GM21390 (cell line): Measurements from ENCODE around the gene HLA-A.
"Not testable (repeated sequence)": the region's sequence is repeated elsewhere in the genome, so short reads cannot be mapped to it uniquely, and the experiment has no call there.

ENCODE experiments used
- ATAC-seq: cut with Tn5 transposase; IDR thresholded peaks from one replicate; pipeline ENCODE4 v1.9.1; 2021; ENCODE audit not compliant: unreplicated experiment

Gene HLA-A

DNA sequence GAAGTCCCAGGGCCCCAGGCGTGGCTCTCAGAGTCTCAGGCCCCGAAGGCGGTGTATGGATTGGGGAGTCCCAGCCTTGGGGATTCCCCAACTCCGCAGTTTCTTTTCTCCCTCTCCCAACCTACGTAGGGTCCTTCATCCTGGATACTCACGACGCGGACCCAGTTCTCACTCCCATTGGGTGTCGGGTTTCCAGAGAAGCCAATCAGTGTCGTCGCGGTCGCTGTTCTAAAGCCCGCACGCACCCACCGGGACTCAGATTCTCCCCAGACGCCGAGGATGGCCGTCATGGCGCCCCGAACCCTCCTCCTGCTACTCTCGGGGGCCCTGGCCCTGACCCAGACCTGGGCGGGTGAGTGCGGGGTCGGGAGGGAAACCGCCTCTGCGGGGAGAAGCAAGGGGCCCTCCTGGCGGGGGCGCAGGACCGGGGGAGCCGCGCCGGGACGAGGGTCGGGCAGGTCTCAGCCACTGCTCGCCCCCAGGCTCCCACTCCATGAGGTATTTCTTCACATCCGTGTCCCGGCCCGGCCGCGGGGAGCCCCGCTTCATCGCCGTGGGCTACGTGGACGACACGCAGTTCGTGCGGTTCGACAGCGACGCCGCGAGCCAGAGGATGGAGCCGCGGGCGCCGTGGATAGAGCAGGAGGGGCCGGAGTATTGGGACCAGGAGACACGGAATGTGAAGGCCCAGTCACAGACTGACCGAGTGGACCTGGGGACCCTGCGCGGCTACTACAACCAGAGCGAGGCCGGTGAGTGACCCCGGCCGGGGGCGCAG, at the start of gene HLA-A:
Gene HLA-A, plus strand, starts transcription at position 258 of the 778 bp plus-strand sequence. Its CDS starts 22 bp downstream, at position 280.
- ATAC-seq: peak; percentile 92

- no peak for ATAC-seq
Measured at GRCh38 chr6:29892696-29893095, 49.6 kb upstream of the HLA-A start.

DNA sequence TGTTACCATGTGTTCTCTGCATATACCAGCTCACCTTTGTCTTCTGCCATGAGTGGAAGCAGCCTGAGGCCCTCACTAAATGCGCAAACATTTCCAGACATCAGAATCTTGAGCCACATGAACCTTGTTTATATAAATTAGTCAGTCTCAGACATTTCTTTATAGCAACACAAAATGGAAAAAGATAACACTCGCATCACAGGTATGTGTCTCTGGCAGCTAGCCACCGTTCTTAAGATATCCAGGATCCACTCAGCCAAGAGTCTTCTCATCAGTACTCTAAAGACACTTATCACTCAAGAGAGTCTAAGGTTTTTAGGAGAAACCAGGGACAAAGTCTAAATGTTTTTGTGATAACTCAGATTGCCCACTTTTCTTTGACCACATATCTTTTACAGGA, 43.1 kb upstream of the HLA-A start:
- ATAC-seq: no peak

GRCh38 chr6:29905286-29905685, 37.0 kb upstream of the HLA-A start:
- ATAC-seq: no peak

- no peak for ATAC-seq
Measured at GRCh38 chr6:29907637-29908340, 34.5 kb upstream of the HLA-A start.

DNA sequence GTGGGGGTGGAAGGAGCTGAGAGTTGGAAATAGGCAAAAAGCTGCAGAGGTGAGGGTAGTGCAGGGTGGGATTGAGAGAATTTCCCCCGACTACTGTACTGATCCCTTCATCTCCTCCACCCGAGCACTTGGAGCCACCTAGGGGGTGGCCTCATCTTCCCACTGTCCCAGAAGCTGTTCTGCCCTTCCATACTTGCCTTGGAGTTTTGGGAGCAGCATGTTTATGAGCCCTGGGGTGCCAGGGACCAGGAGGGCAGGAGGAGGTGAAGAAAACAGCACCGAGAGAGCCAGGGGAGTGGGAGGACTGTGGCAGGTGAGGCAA, 34.0 kb upstream of the HLA-A start:
- no peak for ATAC-seq

- ATAC-seq: no peak
Measured at GRCh38 chr6:29908710-29909109, 33.6 kb upstream of the HLA-A start.

- no peak for ATAC-seq
Measured at GRCh38 chr6:29909985-29910384, 32.3 kb upstream of the HLA-A start.

- no peak for ATAC-seq
Measured at GRCh38 chr6:29912840-29913239, 29.5 kb upstream of the HLA-A start.

DNA sequence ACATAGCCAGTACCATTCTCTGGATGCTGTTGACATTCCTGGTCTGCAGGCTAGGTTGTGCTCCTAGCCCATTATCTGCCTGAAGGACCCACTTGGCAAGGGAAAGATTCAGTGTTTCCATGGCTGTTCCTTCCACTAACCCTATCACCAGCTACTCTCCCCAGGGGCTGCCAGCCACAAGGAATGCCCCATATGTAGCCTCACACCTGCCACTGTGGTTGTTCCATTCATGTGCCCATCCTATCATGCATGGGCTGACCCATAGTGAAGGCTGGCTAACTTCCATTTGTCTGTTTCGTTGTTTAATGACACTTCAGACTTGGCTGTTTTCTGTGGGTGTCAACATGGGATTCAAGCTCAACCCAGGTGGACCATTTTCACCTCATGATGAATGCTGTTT, 25.6 kb upstream of the HLA-A start:
- no peak for ATAC-seq

- ATAC-seq: no peak
Measured at GRCh38 chr6:29917857-29918256, 24.5 kb upstream of the HLA-A start.

DNA sequence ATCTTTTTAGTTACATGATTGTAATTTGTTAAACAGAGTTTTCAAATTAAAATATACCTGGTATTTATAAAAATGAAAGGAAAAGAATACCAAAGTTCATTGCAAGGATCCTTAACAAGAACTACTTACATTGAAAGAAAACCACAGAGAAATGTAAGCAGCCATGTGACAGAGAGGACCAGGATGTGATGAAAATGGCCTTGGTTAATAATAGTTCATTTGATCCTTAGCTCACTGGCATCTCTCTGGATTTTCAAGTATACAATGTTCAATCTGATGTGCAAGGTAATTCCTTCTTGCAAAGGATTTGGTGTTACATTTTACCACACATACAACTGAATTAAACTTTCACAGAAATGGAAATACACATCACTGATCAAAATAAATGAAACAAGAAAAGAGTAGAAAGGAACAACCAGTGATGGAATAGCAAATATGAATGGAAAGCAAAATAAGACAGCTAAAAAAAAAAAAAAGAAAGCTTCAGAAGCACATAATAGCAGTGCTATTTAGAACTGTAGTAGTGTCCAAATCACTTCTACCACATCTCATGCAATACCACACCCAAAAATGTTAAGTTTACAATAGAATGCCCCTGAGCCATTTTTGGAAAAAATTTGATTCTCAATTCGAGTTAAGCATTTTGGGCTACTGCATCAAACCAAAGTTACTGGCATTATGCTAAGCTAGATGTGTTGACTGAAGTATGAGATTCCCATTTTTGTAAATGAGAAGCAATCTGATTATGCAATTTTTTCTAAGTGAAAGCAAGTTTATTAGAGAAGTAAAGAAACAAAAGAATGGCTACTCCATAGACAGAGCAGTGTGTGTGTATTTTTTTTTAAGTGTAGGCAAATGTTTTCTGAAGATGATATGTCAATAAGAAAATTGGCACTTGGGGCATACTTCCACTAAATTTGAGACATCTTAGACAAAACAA, 22.6 kb upstream of the HLA-A start:
- no peak for ATAC-seq

DNA sequence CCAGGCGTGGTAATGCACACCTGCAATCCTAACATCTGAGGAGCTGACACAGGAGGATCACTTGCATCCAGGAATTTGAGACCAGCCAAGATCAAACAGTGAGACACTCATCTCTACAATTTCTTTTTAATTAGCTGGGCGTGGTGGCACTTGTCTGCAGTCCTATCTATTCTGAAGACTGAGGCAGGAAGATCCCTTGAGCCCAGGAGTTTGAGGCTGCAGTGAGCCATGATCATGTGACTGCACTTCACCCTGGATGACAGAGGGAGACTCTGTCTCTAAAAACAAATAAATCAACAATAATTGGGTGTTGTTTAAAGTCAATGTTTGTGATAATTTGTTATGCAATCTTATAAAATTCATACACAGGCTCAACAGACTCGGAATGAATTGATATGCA, 18.0 kb upstream of the HLA-A start:
- no peak for ATAC-seq

DNA sequence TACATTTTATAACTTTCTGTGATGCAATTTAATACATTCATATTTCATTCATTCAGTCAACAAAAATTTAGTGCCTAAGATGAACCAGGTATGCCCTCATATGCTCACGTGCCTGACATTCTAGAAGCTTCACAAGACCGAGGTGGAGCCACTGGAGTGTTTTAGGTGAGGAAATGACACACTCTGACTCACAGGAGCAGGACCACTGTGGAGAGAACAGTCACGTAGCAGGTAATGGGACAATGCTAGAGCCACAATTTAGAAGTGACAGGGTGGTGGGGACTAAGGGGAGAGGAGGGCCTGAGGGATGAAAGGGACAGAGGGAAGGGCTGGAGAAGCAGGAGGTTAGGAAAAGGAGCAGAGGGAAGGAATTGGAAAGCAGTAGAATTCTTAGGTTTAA, 17.6 kb upstream of the HLA-A start:
- ATAC-seq: no peak

GRCh38 chr6:29925321-29925720, 17.0 kb upstream of the HLA-A start:
- ATAC-seq: no peak

DNA sequence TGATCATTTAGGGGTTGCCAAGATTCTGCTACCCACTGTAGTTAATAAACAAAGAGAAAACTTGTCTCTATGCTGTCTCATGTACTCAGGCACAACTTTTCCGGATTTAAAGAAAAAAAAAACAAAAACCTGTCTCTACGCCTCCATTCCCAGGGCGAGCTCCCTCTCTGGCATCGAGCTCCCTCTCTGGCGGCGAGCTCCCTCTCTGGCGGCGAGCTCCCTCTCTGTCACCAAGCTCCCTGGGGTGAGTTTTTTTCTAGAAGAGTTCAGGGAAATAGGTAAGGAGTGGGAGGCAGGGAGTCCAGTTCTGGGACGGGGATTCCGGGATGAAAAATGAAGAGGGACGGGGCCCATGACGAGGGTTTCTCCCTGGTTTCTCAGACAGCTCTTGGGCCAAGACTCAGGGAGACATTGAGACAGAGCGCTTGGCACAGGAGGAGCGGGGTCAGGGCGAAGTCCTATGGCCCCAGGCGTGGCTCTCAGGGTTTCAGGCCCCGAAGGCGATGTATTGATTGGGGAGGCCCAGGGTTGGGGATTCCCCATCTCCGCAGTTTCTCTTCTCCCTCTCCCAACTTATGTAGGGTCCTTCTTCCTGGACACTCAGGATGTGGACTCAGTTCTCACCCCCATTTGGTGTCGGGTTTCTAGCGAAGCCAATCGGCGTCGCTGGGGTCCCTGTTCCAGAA, 16.5 kb upstream of the HLA-A start:
- no peak for ATAC-seq

DNA sequence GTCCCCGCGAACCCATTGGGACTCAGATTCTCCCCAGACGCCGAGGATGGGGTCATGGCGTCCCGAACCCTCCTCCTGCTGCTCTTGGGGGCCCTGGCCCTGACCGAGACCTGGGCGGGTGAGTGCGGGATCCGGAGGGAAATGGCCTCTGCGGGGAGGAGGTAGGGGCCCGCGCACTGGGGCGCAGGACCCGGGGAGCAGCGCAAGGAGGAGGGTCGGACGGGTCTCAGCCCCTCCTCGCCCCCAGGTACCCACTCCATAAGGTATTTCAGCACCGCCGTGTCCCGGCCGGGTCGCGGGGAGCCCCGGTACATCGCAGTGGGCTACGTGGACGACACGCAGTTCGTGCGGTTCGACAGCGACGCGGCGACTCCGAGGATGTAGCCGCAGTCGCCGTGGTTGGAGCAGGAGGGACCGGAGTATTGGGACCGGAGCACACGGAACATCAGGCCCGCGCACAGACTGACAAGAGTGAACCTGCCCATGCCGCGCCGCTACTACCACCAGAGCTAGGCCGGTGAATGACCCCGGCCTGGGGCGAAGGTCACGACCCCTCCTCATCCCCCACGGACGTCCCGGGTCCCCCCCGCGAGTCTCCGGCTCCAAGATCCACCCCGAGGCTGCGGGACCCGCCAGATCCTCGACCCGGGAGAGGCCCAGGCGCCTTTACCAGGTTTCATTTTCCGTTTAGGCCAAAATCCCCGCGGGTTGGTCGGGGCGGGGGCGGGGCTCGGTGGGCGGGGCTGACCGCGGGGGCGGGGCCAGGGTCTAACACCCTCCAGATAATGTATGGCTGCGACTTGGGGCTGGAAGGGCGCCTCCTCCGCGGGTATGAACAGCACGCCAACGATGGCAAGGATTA, 15.7 kb upstream of the HLA-A start:
- peak; percentile 55 for ATAC-seq

- ATAC-seq: no peak
Measured at GRCh38 chr6:29927275-29927569, 15.1 kb upstream of the HLA-A start.

DNA sequence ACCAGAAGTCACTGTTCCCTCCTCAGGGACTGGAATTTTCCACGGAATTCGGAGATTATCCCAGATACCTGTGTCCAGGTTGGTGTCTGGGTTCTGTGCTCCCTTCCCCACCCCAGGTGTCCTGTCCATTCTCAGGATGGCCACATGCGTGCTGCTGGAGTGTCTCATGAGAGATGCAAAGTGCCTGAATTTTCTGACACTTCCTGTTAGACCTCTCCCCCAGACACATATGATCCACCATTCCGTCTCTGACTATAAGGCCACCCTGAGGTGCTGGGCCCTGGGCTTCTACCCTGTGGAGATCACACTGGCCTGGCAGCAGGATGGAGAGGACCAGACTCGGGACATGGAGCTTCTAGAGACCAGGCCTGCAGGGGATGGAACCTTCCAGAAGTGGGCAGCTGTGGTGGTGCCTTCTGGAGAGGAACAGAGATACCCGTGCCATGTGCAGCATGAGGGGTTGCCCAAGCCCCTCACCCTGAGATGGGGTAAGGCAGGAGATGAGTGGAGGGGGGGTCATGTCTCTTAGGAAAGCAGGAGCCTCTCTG, 14.4 kb upstream of the HLA-A start:
- ATAC-seq: no peak

DNA sequence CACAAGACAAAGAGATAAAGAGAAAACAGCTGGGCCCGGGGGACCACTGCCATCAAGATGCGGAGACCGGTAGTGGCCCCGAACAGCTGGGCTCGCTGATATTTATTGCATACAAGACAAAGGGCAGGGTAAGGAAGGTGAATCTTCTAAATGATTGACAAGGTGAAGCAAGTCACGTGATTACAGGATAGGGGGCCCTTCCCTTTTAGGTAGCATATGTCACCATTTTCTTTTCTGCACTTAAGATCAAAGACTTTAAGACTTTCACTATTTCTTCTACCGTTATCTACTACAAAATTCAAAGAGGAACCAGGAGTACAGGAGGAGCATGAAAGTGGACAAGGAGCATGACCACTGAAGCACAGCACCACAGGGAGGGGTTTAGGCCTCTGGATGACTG, 12.3 kb upstream of the HLA-A start:
- ATAC-seq: not testable (repeated sequence)
